Astrocyte (in vitro differentiated cells and primary cell): ENCODE measurements around the gene TMEM204. TPM values are rescaled to one million over a fixed set of nuclear protein-coding genes. Genes with fewer than 3 reads are reported as not detected.

Experiments used
- DNase-seq: peaks from one replicate; pipeline ENCODE4 v3.0.0-alpha.2; 2010; ENCODE audit warnings: low read depth
- FAIRE-seq: peaks from 2 replicates; lab custom pipeline; 2011; peaks lifted over from hg19 to GRCh38; lab: Jason Lieb, UNC
- H2AFZ ChIP-seq: 2 replicates; pipeline ENCODE4 v1.6.0; 2012; ENCODE audit warnings: low read depth, low read length, inconsistent platforms
- H3K27ac ChIP-seq: 2 replicates; pipeline ENCODE4 v1.5.1; 2011; ENCODE audit warnings: low read depth, low read length, inconsistent platforms
- H3K27me3 ChIP-seq: 2 replicates; pipeline ENCODE4 v1.6.0; 2011; ENCODE audit warnings: low read length, inconsistent platforms; ENCODE audit not compliant: insufficient read depth
- H3K36me3 ChIP-seq: 2 replicates; pipeline ENCODE4 v1.5.1; 2011; ENCODE audit warnings: low read length, inconsistent platforms; ENCODE audit not compliant: insufficient read depth
- H3K4me1 ChIP-seq: 2 replicates; pipeline ENCODE4 v1.5.1; 2011; ENCODE audit warnings: low read length, inconsistent platforms; ENCODE audit not compliant: insufficient read depth
- H3K4me2 ChIP-seq: 2 replicates; pipeline ENCODE4 v1.6.0; 2012; ENCODE audit warnings: low read length, inconsistent platforms
- H3K4me3 ChIP-seq: 2 replicates; pipeline ENCODE4 v1.5.1; 2011; ENCODE audit warnings: low read depth, mild to moderate bottlenecking, low read length, inconsistent platforms; ENCODE audit not compliant: insufficient read depth
- H3K79me2 ChIP-seq: 2 replicates; pipeline ENCODE4 v1.6.0; 2012; ENCODE audit warnings: mild to moderate bottlenecking, low read length, inconsistent platforms; ENCODE audit not compliant: insufficient read depth
- H3K9ac ChIP-seq: 2 replicates; pipeline ENCODE4 v1.6.0; 2012; ENCODE audit warnings: mild to moderate bottlenecking, low read length, inconsistent platforms
- H3K9me3 ChIP-seq: 2 replicates; pipeline ENCODE4 v1.5.1; 2012; ENCODE audit warnings: low read depth, mild to moderate bottlenecking, low read length, inconsistent platforms; ENCODE audit not compliant: insufficient read depth
- H4K20me1 ChIP-seq: 2 replicates; pipeline ENCODE4 v1.6.0; 2012; ENCODE audit warnings: low read length, inconsistent platforms; ENCODE audit not compliant: insufficient read depth
- H3K27ac Mint-ChIP-seq: one replicate; pipeline ENCODE4 v1.8.0; 2021; ENCODE audit warnings: mild to moderate bottlenecking, mixed read lengths; ENCODE audit not compliant: unreplicated experiment
- H3K27me3 Mint-ChIP-seq: one replicate; pipeline ENCODE4 v1.8.0; 2021; ENCODE audit warnings: low read depth, mixed read lengths; ENCODE audit not compliant: unreplicated experiment
- H3K36me3 Mint-ChIP-seq: one replicate; pipeline ENCODE4 v1.8.0; 2021; ENCODE audit warnings: low read depth, mixed read lengths; ENCODE audit not compliant: unreplicated experiment
- H3K4me1 Mint-ChIP-seq: one replicate; pipeline ENCODE4 v1.8.0; 2021; ENCODE audit warnings: low read depth, mixed read lengths; ENCODE audit not compliant: unreplicated experiment
- H3K4me3 Mint-ChIP-seq: one replicate; pipeline ENCODE4 v1.8.0; 2021; ENCODE audit warnings: mild to moderate bottlenecking, moderate library complexity, mixed read lengths; ENCODE audit not compliant: unreplicated experiment
- H3K9me3 Mint-ChIP-seq: one replicate; pipeline ENCODE4 v1.8.0; 2021; ENCODE audit warnings: mild to moderate bottlenecking, mixed read lengths; ENCODE audit not compliant: unreplicated experiment
- CTCF ChIP-seq: IDR thresholded peaks from 2 replicates; pipeline ENCODE4 v1.5.1; 2011; ENCODE audit warnings: low read depth, mild to moderate bottlenecking, inconsistent platforms, low read length, moderate library complexity; ENCODE audit not compliant: insufficient read depth
- EZH2 ChIP-seq: IDR thresholded peaks from 2 replicates; pipeline ENCODE4 v1.6.1; 2012; ENCODE audit warnings: mild to moderate bottlenecking, low read length, inconsistent platforms; ENCODE audit not compliant: insufficient read depth
- total RNA-seq: library from RNA; stranded (reverse); gene quantifications from 2 replicates; pipeline ENCODE4 v1.2.1, GENCODE V29; 2021

The TMEM204 gene
- total RNA-seq, 1 donor from 2014 or later, result not detected

GRCh38 chr16:1567988-1568387 lies 34.5 kb downstream of the TMEM204 start:
- Histone ChIP-seq H3K9ac (no peak overlapping the region), H3K27me3 (no peaks in the 10 kb centered on the region), H3K9me3 (no peaks in the 10 kb centered on the region), H3K4me1 (no peaks in the 10 kb centered on the region), H3K4me3 (no peak overlapping the region), H3K79me2 (no peaks in the 10 kb centered on the region), H2AFZ (no peak overlapping the region), H4K20me1 (no peaks in the 10 kb centered on the region), H3K4me2 (no peak overlapping the region), H3K27ac (no peak overlapping the region), H3K36me3 (no peaks in the 10 kb centered on the region)
- Mint-ChIP-seq H3K27me3 (no peaks in the 10 kb centered on the region), H3K27ac (no peak overlapping the region), H3K36me3 (peaks cover 20% of the 10 kb centered on the region), H3K4me3 (no peak overlapping the region), H3K4me1 (peaks cover 13% of the 10 kb centered on the region), H3K9me3 (no peaks in the 10 kb centered on the region)
- DNase-seq, result no peak
- FAIRE-seq, result no peak
- TF ChIP-seq CTCF (no peak), EZH2 (no peak)

- no peak for TF ChIP-seq CTCF
- no peak for TF ChIP-seq EZH2
- Histone ChIP-seq H3K79me2 (no peaks in the 10 kb centered on the region), H4K20me1 (no peaks in the 10 kb centered on the region), H3K27me3 (no peaks in the 10 kb centered on the region), H3K9me3 (no peaks in the 10 kb centered on the region), H3K27ac (no peak overlapping the region), H3K9ac (no peak overlapping the region), H2AFZ (no peak overlapping the region), H3K4me2 (no peak overlapping the region), H3K4me1 (no peaks in the 10 kb centered on the region), H3K36me3 (no peaks in the 10 kb centered on the region), H3K4me3 (no peak overlapping the region)
- peaks cover under 1% of the 10 kb centered on the region for H3K4me1 Mint-ChIP-seq
- no peak overlapping the region for H3K4me3 Mint-ChIP-seq
- DNase-seq, result no peak
- no peak overlapping the region for H3K27ac Mint-ChIP-seq
- no peak for FAIRE-seq
- no peaks in the 10 kb centered on the region for H3K9me3 Mint-ChIP-seq
- H3K36me3 Mint-ChIP-seq, result peaks cover 23% of the 10 kb centered on the region
- no peaks in the 10 kb centered on the region for H3K27me3 Mint-ChIP-seq
These were observed 37.7 kb downstream of the TMEM204 start for GRCh38 chr16:1571012-1571671.

DNA sequence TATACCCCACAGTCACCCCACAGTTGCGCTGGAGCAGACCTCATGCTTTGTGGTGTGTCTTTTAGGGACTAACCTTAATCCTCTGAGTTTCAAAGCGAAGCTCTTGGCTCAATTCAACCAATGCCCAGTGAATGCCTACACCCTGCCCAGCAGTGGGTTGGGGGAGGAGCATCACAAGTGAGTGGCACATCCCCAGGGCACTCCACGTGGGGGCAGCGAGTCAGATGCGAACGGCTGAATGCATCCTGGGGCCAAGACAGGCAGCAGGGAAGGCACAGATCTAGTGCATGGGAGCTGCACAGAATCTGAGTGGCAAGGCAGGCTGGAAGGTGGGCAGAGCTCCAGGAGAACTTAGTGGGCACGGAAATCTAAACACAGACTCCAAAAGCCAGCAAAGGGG lies 39.2 kb downstream of the TMEM204 start:
- no peaks in the 10 kb centered on the region for H3K36me3 ChIP-seq
- no peak overlapping the region for H3K4me2 ChIP-seq
- FAIRE-seq, result no peak
- DNase-seq, result no peak
- H3K4me3 Mint-ChIP-seq, result no peak overlapping the region
- no peaks in the 10 kb centered on the region for H3K27me3 Mint-ChIP-seq
- H3K27me3 ChIP-seq, result no peaks in the 10 kb centered on the region
- no peak overlapping the region for H2AFZ ChIP-seq
- H3K9ac ChIP-seq, result no peak overlapping the region
- TF ChIP-seq EZH2 (no peak), CTCF (no peak)
- H3K27ac ChIP-seq, result no peak overlapping the region
- no peak overlapping the region for H3K4me3 ChIP-seq
- H3K9me3 ChIP-seq, result no peaks in the 10 kb centered on the region
- H3K79me2 ChIP-seq, result no peaks in the 10 kb centered on the region
- peaks cover 22% of the 10 kb centered on the region for H3K36me3 Mint-ChIP-seq
- H3K4me1 ChIP-seq, result no peaks in the 10 kb centered on the region
- H4K20me1 ChIP-seq, result no peaks in the 10 kb centered on the region
- H3K4me1 Mint-ChIP-seq, result no peaks in the 10 kb centered on the region
- H3K27ac Mint-ChIP-seq, result no peak overlapping the region
- H3K9me3 Mint-ChIP-seq, result no peaks in the 10 kb centered on the region
